GM18505 (cell line): ENCODE data around the gene LYPD6B.
A peak's percentile ranks its signal among the peaks of the same experiment; 100 is the strongest.

Experiments used
- ATAC-seq: cut with Tn5 transposase; IDR thresholded peaks from one replicate; pipeline ENCODE4 v1.9.1; 2021; ENCODE audit not compliant: unreplicated experiment
- POLR2A ChIP-seq: IDR thresholded peaks from 4 replicates; pipeline ENCODE4 v1.6.1; 2011; ENCODE audit warnings: borderline replicate concordance; ENCODE audit not compliant: insufficient read depth, insufficient read length; ENCODE audit errors: extremely low read depth

Gene LYPD6B

DNA sequence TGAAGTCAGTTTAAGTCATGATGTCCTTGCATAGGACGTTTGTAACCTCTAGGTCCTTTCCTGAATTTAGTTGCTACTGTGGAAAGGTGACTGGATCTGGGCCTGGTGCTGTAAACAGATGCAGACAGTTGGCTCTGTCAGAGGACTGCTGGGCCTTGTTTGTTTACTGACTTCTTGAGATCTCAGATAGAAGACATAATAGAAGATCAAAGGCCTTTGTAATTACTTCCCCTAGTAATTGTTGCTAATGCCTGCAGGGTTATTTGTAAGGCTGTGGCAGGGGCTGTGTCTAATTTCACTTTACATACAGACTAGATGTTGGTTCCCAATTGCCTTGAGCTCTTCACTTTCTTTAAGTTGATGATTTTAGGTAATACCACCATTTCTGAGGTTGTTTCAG lies 42.5 kb downstream of the LYPD6B start:
- TF ChIP-seq POLR2A: no peak
- no peak for ATAC-seq

- no peak for ATAC-seq
- no peak for TF ChIP-seq POLR2A
Observed at GRCh38 chr2:149082079-149082478, 43.6 kb downstream of the LYPD6B start.

DNA sequence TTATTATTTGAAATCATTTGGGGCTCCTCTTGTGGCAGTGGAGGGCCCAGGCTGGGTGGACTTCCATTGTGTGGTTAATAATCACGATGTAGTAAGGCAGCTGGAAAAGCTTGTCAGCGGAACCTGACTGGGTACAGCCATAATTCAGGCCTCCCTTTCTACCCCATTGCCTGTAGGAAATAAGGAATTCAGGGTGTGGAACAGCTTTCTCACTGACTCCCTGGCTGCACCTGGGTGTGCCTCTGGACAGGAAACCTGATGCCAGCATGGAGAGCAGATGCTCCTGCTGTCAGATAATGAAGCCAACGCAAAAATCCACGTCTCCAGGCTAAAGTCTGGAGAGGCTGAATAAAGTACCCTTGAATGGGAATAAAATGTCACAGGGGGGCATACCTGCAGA lies 44.2 kb downstream of the LYPD6B start:
- ATAC-seq: no peak
- TF ChIP-seq POLR2A: no peak

- TF ChIP-seq POLR2A: no peak
- no peak for ATAC-seq
Observed at GRCh38 chr2:149084924-149085795, 46.7 kb downstream of the LYPD6B start.

DNA sequence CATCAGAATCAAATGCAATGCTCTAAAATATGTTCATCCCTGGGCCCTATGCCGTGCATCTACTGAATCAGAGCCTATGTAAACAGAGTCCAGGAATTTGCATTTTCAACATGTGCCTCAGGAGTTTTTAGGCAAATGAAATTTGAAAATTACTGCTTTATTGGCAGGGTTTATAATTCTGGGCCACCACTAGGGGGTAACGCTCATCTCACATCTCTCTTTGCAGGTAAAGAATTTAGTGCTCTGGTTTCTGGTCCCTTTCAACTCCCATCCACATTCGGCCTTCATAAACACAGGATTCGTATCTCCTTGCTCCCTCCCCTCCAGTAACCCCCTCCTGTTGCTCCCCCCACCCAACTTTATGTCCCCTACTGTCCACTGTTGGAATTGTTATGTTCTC lies 49.3 kb downstream of the LYPD6B start:
- peak; percentile 58 for ATAC-seq
- TF ChIP-seq POLR2A: no peak

GRCh38 chr2:149089068-149089467 lies 50.6 kb downstream of the LYPD6B start:
- no peak for TF ChIP-seq POLR2A

GRCh38 chr2:149090706-149091105 lies 52.2 kb downstream of the LYPD6B start:
- no peak for TF ChIP-seq POLR2A
- ATAC-seq: no peak

More at GRCh38 chr2:149089068-149089467, 50.6 kb downstream of the LYPD6B start:
- ATAC-seq: no peak

DNA sequence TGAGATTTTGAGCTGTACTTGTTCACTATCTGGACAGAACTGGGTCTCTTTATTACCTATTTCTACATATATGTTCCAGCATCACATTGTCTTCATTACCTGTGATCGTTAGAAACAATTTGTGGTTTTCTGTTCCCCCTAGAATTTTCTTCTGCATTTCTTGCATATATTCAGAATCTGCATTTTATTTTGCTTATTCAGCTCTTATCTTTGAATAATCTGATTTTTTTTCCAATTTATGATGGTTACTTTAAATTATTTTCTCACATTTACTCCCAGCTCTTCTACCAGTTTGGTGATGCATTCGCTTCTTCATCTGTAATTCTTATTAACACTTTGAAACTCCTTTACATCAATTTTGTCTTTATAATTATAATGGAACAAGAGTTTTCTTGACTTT lies 55.1 kb downstream of the LYPD6B start:
- ATAC-seq: no peak
- no peak for TF ChIP-seq POLR2A

GRCh38 chr2:149094217-149095015 lies 55.9 kb downstream of the LYPD6B start:
- TF ChIP-seq POLR2A: no peak
- ATAC-seq: no peak

GRCh38 chr2:149098701-149099100 lies 60.2 kb downstream of the LYPD6B start:
- ATAC-seq: no peak
- TF ChIP-seq POLR2A: no peak

GRCh38 chr2:149099298-149099697 lies 60.8 kb downstream of the LYPD6B start:
- TF ChIP-seq POLR2A: no peak
- ATAC-seq: no peak

GRCh38 chr2:149100739-149101699 lies 62.5 kb downstream of the LYPD6B start:
- no peak for TF ChIP-seq POLR2A
- ATAC-seq: no peak

GRCh38 chr2:149101818-149102217 lies 63.3 kb downstream of the LYPD6B start:
- ATAC-seq: no peak
- no peak for TF ChIP-seq POLR2A

GRCh38 chr2:149103081-149103620 lies 64.7 kb downstream of the LYPD6B start:
- no peak for ATAC-seq
- TF ChIP-seq POLR2A: no peak
